Neural cell (in vitro differentiated cells): ENCODE results near the gene PADI2. TPM values are rescaled to one million over a fixed set of nuclear protein-coding genes. Genes with fewer than 3 reads are reported as not detected.

ENCODE experiments used
- H2AFZ ChIP-seq: fragments of 200-600, 300-800 bp; sonication (generic), shearing (Covaris generic); 2 replicates; pipeline ENCODE4 v1.6.0; 2014; ENCODE audit warnings: low read depth, mild to moderate bottlenecking, antibody characterized with exemption, low read length, moderate library complexity
- H3F3A ChIP-seq: fragments of 200-600 bp; shearing (Covaris generic); 2 replicates; pipeline ENCODE4 v1.6.1; 2016; ENCODE audit warnings: mild to moderate bottlenecking, moderate library complexity, mixed read lengths, antibody characterized with exemption, low read length; ENCODE audit not compliant: insufficient read depth, poor library complexity, severe bottlenecking
- H3K27ac ChIP-seq: fragments of 200-600, 300-800 bp; sonication (generic), shearing (Covaris generic); 2 replicates; pipeline ENCODE4 v1.5.1; 2014; ENCODE audit warnings: mild to moderate bottlenecking, low read length, moderate library complexity
- H3K27me3 ChIP-seq: fragments of 300-800, 200-600 bp; sonication (generic), shearing (Covaris generic); 2 replicates; pipeline ENCODE4 v1.6.0; 2014; ENCODE audit warnings: mild to moderate bottlenecking, low read depth, low read length, moderate library complexity; ENCODE audit not compliant: insufficient read depth
- H3K36me3 ChIP-seq: fragments of 300-800, 200-600 bp; sonication (generic), shearing (Covaris generic); 2 replicates; pipeline ENCODE4 v1.5.1; 2014; ENCODE audit warnings: mild to moderate bottlenecking, antibody characterized with exemption, low read length, moderate library complexity; ENCODE audit not compliant: insufficient read depth
- H3K4me2 ChIP-seq: fragments of 300-800, 200-600 bp; sonication (generic), shearing (Covaris generic); 2 replicates; pipeline ENCODE4 v1.6.0; 2014; ENCODE audit warnings: mild to moderate bottlenecking, low read length
- H3K4me3 ChIP-seq: fragments of 300-800, 200-600 bp; sonication (generic), shearing (Covaris generic); 2 replicates; pipeline ENCODE4 v1.5.1; 2014; ENCODE audit warnings: mild to moderate bottlenecking, low read length, moderate library complexity
- H3K79me2 ChIP-seq: fragments of 200-600 bp; shearing (Covaris generic); replicated peaks from 2 replicates; pipeline ENCODE4 v1.6.0; 2014; ENCODE audit warnings: mild to moderate bottlenecking, low read length, moderate library complexity; ENCODE audit not compliant: insufficient read depth
- H3K9ac ChIP-seq: fragments of 300-800, 200-600 bp; sonication (generic), shearing (Covaris generic); 2 replicates; pipeline ENCODE4 v1.6.1; 2016; ENCODE audit warnings: mild to moderate bottlenecking, low read length, mixed read lengths
- H3K9me2 ChIP-seq: fragments of 200-600 bp; shearing (Covaris generic); 2 replicates; pipeline ENCODE4 v1.6.1; 2016; ENCODE audit warnings: mild to moderate bottlenecking, low read length, mixed read lengths; ENCODE audit not compliant: insufficient read depth
- H3K9me3 ChIP-seq: fragments of 200-600, 300-800 bp; sonication (generic), shearing (Covaris generic); 2 replicates; pipeline ENCODE4 v1.6.1; 2016; ENCODE audit warnings: mild to moderate bottlenecking, mixed run types, low read length, moderate library complexity, mixed read lengths
- H4K20me1 ChIP-seq: fragments of 200-600 bp; shearing (Covaris generic); 2 replicates; pipeline ENCODE4 v1.6.1; 2016; ENCODE audit warnings: mild to moderate bottlenecking, mixed run types; ENCODE audit not compliant: insufficient read depth
- EP300 ChIP-seq: fragments of 450-650 bp; conservative IDR thresholded peaks from 2 replicates; pipeline ENCODE4 v1.6.1; 2014; ENCODE audit warnings: antibody characterized with exemption, mild to moderate bottlenecking, moderate library complexity; ENCODE audit not compliant: poor library complexity, severe bottlenecking
- EZH2 ChIP-seq: fragments of 200-600, 300-800 bp; shearing (Covaris generic), sonication (generic); IDR thresholded peaks from 2 replicates; pipeline ENCODE4 v1.6.1; 2014; ENCODE audit warnings: antibody characterized with exemption, low read length, borderline replicate concordance, mild to moderate bottlenecking; ENCODE audit not compliant: insufficient read depth, poor library complexity, severe bottlenecking
- MXI1 ChIP-seq: fragments of 450-650 bp; conservative IDR thresholded peaks from 2 replicates; pipeline ENCODE4 v1.6.1; 2014; ENCODE audit warnings: antibody characterized with exemption, mild to moderate bottlenecking; ENCODE audit not compliant: poor library complexity, severe bottlenecking
- POLR2AphosphoS5 ChIP-seq: IDR thresholded peaks from 2 replicates; pipeline ENCODE4 v1.6.1; 2012
- RAD21 ChIP-seq: fragments of 450-650 bp; conservative IDR thresholded peaks from 2 replicates; pipeline ENCODE4 v1.6.1; 2014; ENCODE audit warnings: antibody characterized with exemption, mild to moderate bottlenecking, moderate library complexity
- SMC3 ChIP-seq: fragments of 450-650 bp; conservative IDR thresholded peaks from 2 replicates; pipeline ENCODE4 v1.6.1; 2014; ENCODE audit warnings: antibody characterized with exemption, mild to moderate bottlenecking, moderate library complexity; ENCODE audit not compliant: poor library complexity
- TAF1 ChIP-seq: IDR thresholded peaks from 2 replicates; pipeline ENCODE4 v1.6.1; 2012; ENCODE audit warnings: low read depth
- polyA plus RNA-seq: library from polyadenylated mRNA; depleted of rRNA; stranded (reverse); fragments of >200 nt; gene quantifications from 2 replicates; pipeline ENCODE4 v1.2.3, GENCODE V29; 2014
- TF ChIP-seq, protein P1 (sequence below): fragments of 450-650 bp; IDR thresholded peaks from 2 replicates; pipeline ENCODE4 v1.5.1; 2014; ENCODE audit warnings: antibody characterized with exemption, mild to moderate bottlenecking, moderate library complexity; ENCODE audit not compliant: poor library complexity, severe bottlenecking
- TF ChIP-seq, protein P2 (sequence below): IDR thresholded peaks from 2 replicates; pipeline ENCODE4 v1.6.1; 2012; ENCODE audit warnings: borderline replicate concordance

Gene PADI2
- polyA plus RNA-seq, 1 donor from 2014 or later = 1.6 TPM

DNA sequence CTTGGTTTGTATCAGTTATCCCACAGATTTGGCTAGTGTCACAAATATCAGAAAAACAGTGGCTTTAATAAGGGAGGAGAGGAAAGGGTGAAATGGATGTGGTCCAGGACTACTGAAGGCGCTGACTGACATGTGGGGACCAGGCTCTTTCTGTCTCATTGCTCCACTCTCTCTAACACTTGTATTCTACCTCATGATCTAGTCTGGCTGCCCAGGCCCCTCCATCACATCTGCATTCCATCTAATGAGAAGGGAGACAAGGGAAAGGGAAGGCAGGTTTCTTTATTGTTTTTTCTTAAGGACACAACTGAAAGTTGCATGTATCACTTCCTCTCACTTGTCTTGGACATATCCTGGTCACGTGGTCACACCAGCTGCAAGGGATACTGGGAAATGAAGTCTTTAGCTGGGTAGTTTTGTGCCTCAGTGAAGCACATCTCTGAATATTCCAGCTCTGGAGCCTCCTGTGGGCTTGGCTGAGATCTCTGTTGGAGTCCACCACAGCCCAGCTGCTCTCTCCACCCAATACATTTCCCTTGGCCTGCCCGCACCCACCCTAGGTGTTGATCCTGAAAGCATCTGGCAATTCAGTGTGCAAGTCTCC is 42.0 kb upstream of the PADI2 start:
- Histone ChIP-seq H3K27me3 (no peaks in the 10 kb centered on the region), H3K4me3 (no peak overlapping the region), H3K36me3 (no peaks in the 10 kb centered on the region), H3K9ac (no peak overlapping the region), H3F3A (no peaks in the 10 kb centered on the region), H3K9me2 (no peaks in the 10 kb centered on the region), H3K79me2 (no peaks in the 10 kb centered on the region), H3K4me2 (no peak overlapping the region), H4K20me1 (no peaks in the 10 kb centered on the region), H3K27ac (no peak overlapping the region), H3K9me3 (no peaks in the 10 kb centered on the region), H2AFZ (no peak overlapping the region)
- TF ChIP-seq POLR2AphosphoS5 (no peak), EZH2 (no peak), MXI1 (no peak)
- TF ChIP-seq, protein P1, sequence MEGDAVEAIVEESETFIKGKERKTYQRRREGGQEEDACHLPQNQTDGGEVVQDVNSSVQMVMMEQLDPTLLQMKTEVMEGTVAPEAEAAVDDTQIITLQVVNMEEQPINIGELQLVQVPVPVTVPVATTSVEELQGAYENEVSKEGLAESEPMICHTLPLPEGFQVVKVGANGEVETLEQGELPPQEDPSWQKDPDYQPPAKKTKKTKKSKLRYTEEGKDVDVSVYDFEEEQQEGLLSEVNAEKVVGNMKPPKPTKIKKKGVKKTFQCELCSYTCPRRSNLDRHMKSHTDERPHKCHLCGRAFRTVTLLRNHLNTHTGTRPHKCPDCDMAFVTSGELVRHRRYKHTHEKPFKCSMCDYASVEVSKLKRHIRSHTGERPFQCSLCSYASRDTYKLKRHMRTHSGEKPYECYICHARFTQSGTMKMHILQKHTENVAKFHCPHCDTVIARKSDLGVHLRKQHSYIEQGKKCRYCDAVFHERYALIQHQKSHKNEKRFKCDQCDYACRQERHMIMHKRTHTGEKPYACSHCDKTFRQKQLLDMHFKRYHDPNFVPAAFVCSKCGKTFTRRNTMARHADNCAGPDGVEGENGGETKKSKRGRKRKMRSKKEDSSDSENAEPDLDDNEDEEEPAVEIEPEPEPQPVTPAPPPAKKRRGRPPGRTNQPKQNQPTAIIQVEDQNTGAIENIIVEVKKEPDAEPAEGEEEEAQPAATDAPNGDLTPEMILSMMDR = no peak

DNA sequence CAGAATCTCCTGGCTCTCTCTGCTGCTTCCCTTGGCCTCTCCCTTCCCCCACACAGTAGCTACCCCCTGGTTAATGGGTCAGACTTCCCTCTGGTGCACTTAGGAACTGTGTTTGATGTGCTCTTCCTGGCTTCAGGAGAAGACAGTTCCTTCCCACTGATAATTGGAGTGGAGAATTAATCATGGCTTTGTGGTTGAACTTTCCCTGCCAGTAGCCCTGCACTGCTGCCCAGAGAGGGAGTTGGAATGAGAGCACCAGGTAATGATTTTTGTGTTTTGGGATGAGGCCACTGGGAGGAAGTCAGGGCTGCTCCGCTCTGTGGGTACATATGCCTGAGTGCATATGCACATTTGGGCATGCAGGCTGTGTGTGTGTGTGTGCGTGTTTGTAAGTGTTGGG is 39.7 kb upstream of the PADI2 start:
- Histone ChIP-seq H3K36me3 (no peaks in the 10 kb centered on the region), H4K20me1 (no peaks in the 10 kb centered on the region), H3K9ac (no peak overlapping the region), H3K9me3 (no peaks in the 10 kb centered on the region), H3K9me2 (no peaks in the 10 kb centered on the region), H3K27me3 (no peaks in the 10 kb centered on the region), H3K79me2 (no peaks in the 10 kb centered on the region), H2AFZ (no peak overlapping the region), H3K4me3 (no peak overlapping the region), H3K4me2 (no peak overlapping the region), H3F3A (no peaks in the 10 kb centered on the region), H3K27ac (no peak overlapping the region)
- TF ChIP-seq POLR2AphosphoS5 = no peak
- TF ChIP-seq, protein P1 = no peak
- TF ChIP-seq TAF1 = no peak
- no peak for TF ChIP-seq EZH2
- no peak for TF ChIP-seq MXI1

DNA sequence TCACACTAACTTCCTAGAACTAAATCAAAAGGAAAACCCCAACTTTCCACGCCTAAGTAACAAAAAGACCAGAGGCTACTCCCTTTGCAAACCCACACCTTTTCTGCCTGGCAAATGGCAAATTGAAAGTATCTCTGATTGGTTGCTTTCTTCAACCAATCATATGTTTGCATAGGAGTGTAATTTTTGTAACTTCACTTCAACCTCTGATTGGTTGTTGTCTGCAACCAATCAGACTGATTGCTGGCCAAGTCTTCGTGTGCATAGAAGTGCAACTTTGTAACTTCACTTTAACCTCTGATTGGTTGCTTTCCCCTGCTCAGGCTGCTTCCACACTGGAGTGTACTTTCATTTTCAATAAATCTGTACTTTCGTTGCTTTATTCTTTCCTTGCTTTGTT is 36.9 kb upstream of the PADI2 start:
- H2AFZ ChIP-seq = no peak overlapping the region

More for the DNA sequence above, 36.9 kb upstream of the PADI2 start:
- Histone ChIP-seq H3F3A (no peaks in the 10 kb centered on the region), H3K36me3 (no peaks in the 10 kb centered on the region), H3K27me3 (no peaks in the 10 kb centered on the region), H3K27ac (no peak overlapping the region), H3K9me2 (no peaks in the 10 kb centered on the region), H3K9me3 (peaks cover 3% of the 10 kb centered on the region), H3K9ac (no peak overlapping the region), H3K4me3 (no peak overlapping the region), H4K20me1 (no peaks in the 10 kb centered on the region), H3K79me2 (no peaks in the 10 kb centered on the region), H3K4me2 (no peak overlapping the region)
- TF ChIP-seq, protein P1 = no peak
- TF ChIP-seq SMC3 (no peak), TAF1 (no peak), POLR2AphosphoS5 (no peak), MXI1 (no peak), RAD21 (no peak), EZH2 (no peak), EP300 (no peak)
- TF ChIP-seq, protein P2, sequence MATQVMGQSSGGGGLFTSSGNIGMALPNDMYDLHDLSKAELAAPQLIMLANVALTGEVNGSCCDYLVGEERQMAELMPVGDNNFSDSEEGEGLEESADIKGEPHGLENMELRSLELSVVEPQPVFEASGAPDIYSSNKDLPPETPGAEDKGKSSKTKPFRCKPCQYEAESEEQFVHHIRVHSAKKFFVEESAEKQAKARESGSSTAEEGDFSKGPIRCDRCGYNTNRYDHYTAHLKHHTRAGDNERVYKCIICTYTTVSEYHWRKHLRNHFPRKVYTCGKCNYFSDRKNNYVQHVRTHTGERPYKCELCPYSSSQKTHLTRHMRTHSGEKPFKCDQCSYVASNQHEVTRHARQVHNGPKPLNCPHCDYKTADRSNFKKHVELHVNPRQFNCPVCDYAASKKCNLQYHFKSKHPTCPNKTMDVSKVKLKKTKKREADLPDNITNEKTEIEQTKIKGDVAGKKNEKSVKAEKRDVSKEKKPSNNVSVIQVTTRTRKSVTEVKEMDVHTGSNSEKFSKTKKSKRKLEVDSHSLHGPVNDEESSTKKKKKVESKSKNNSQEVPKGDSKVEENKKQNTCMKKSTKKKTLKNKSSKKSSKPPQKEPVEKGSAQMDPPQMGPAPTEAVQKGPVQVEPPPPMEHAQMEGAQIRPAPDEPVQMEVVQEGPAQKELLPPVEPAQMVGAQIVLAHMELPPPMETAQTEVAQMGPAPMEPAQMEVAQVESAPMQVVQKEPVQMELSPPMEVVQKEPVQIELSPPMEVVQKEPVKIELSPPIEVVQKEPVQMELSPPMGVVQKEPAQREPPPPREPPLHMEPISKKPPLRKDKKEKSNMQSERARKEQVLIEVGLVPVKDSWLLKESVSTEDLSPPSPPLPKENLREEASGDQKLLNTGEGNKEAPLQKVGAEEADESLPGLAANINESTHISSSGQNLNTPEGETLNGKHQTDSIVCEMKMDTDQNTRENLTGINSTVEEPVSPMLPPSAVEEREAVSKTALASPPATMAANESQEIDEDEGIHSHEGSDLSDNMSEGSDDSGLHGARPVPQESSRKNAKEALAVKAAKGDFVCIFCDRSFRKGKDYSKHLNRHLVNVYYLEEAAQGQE = no peak
